Sigmoid colon (tissue), 7 donors: Measurements from ENCODE around the gene SLC34A3. TPM values are rescaled to one million over a fixed set of nuclear protein-coding genes. Genes with fewer than 3 reads are reported as not detected.

ENCODE experiments used
- DNase-seq: peaks from one replicate; pipeline ENCODE4 v3.0.0-alpha.2; 2019
- H3K27ac ChIP-seq, 4 donors: fragments of 200-600 bp; sonication (generic); one replicate each; pipeline ENCODE4 v1.5.1; 2016 to 2019; ENCODE audit warnings: mild to moderate bottlenecking in 1 of 4
- H3K27me3 ChIP-seq, 3 donors: fragments of 200-600 bp; sonication (generic); one replicate each; pipeline ENCODE4 v1.5.1; 2019; ENCODE audit warnings: mild to moderate bottlenecking in 1 of 3
- H3K36me3 ChIP-seq, 4 donors: fragments of 200-600 bp; sonication (generic); one replicate each; pipeline ENCODE4 v1.5.1; 2016 to 2019
- H3K4me1 ChIP-seq, 4 donors: fragments of 200-600 bp; sonication (generic); one replicate each; pipeline ENCODE4 v1.5.1; 2017 to 2019
- H3K4me3 ChIP-seq, 4 donors: fragments of 200-600 bp; sonication (generic); one replicate each; pipeline ENCODE4 v1.5.1; 2017 to 2019; ENCODE audit warnings: mild to moderate bottlenecking in 2 of 4, moderate library complexity in 1 of 4
- H3K9me3 ChIP-seq, 4 donors: fragments of 200-600 bp in 3 of 4; sonication (generic) in 3 of 4; one replicate each; pipeline versions ENCODE4 v1.5.1 to v1.6.1; 2013 to 2019
- EP300 ChIP-seq, 4 donors: sonication (generic); formaldehyde crosslinking; IDR thresholded peaks; one replicate each; pipeline ENCODE4 v1.6.1; 2017; ENCODE audit warnings: antibody characterized with exemption in 4 of 4
- POLR2A ChIP-seq, 2 donors: fragments of 450-650 bp; IDR thresholded peaks; one replicate each; pipeline ENCODE4 v1.6.1; 2016; ENCODE audit warnings: antibody characterized with exemption in 2 of 2, mild to moderate bottlenecking in 2 of 2, moderate library complexity in 2 of 2
- POLR2AphosphoS5 ChIP-seq, 4 donors: sonication (generic); formaldehyde crosslinking; IDR thresholded peaks; one replicate each; pipeline ENCODE4 v1.6.1; 2017; ENCODE audit warnings: antibody characterized with exemption in 4 of 4
- WGBS, 2 donors: extraction: QIAGEN DNeasy Blood & Tissue Kit; methylation state at CpG; one replicate each; pipeline ENCODE4 v1.1.7; 2013; 5-methylcytosine and 5-hydroxymethylcytosine counted together
- intact Hi-C: fragments of 100-400 bp; cut with DNase I; formaldehyde crosslinking; loops from one replicate; pipeline ENCODE4 v1.15.1; 2023
- polyA plus RNA-seq, 3 donors: library from polyadenylated mRNA; stranded (reverse); fragments of 200-250 nt; gene quantifications; one replicate each; pipeline ENCODE4 v1.2.3, GENCODE V29; 2013
- total RNA-seq, 4 donors: library from RNA; depleted of rRNA; stranded (reverse); fragments of >200 nt; gene quantifications; one replicate each; pipeline ENCODE4 v1.1.0, GENCODE V29; 2016
- TF ChIP-seq, protein P1 (sequence below), 4 experiments: fragments of 450-650 bp in 3 of 4; fragments of 200-600 bp in 1 of 4; IDR thresholded peaks; one replicate each; pipeline ENCODE4 v1.5.1; 2016 to 2019; ENCODE audit warnings: antibody characterized with exemption in 4 of 4, mild to moderate bottlenecking in 3 of 4, moderate library complexity in 2 of 4
- donor health status: healthy with polysubstance abuse.
- donor health status: Bipolar disorder and iron deficiency.
- donor health status: healthy.

SLC34A3 gene
- total and polyA plus RNA-seq, 7 donors: not detected

DNA sequence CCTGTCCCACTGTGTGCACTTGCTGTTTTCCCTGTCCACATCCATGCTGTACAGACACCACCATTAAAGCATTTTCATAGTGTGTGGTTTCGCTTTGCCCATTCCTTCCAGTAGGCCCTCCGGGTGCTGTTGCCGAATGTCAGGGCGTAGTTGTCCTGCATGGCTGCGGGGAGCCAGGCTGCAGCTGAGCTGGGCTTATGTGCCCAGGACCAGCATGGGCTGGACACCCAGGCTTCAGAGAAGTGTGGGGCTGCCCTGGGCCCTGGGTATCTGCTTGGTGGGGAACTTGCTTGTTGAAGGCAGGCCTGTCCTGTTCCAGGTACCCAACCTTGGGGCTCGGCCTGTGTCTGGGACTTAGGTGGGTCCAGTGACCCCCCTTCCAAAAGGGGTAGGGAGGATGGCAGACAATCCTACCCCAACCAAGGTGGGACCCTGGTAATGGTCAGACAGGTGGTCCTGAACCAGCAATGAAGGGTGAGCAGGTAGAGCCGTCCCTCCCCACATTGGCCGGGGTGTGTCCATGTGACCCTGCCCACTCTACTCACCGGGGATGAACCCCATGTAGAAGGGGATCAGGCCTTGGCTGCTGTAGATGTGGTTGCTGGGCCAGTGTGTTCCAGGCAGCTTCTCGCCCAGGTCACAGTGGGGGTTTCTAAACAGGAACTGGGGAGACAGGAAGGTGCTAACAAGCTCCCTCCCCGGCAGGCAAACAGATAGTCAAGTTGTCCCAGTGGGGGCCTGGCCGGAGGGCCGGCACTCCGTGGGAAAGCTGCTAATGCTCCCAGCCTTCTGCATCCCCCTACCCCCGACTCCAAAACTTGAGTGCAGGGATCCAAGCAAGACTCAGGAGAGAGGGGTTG lies 13.2 kb downstream of the SLC34A3 start:
- TF ChIP-seq EP300 (IDR thresholded peaks at IDR 0.05): no peak
- TF ChIP-seq POLR2A (IDR thresholded peaks at IDR 0.05): no peak
- no peak for TF ChIP-seq POLR2AphosphoS5 (IDR thresholded peaks at IDR 0.05)
- TF ChIP-seq, protein P1, sequence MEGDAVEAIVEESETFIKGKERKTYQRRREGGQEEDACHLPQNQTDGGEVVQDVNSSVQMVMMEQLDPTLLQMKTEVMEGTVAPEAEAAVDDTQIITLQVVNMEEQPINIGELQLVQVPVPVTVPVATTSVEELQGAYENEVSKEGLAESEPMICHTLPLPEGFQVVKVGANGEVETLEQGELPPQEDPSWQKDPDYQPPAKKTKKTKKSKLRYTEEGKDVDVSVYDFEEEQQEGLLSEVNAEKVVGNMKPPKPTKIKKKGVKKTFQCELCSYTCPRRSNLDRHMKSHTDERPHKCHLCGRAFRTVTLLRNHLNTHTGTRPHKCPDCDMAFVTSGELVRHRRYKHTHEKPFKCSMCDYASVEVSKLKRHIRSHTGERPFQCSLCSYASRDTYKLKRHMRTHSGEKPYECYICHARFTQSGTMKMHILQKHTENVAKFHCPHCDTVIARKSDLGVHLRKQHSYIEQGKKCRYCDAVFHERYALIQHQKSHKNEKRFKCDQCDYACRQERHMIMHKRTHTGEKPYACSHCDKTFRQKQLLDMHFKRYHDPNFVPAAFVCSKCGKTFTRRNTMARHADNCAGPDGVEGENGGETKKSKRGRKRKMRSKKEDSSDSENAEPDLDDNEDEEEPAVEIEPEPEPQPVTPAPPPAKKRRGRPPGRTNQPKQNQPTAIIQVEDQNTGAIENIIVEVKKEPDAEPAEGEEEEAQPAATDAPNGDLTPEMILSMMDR (IDR thresholded peaks at IDR 0.05): no peak

DNA sequence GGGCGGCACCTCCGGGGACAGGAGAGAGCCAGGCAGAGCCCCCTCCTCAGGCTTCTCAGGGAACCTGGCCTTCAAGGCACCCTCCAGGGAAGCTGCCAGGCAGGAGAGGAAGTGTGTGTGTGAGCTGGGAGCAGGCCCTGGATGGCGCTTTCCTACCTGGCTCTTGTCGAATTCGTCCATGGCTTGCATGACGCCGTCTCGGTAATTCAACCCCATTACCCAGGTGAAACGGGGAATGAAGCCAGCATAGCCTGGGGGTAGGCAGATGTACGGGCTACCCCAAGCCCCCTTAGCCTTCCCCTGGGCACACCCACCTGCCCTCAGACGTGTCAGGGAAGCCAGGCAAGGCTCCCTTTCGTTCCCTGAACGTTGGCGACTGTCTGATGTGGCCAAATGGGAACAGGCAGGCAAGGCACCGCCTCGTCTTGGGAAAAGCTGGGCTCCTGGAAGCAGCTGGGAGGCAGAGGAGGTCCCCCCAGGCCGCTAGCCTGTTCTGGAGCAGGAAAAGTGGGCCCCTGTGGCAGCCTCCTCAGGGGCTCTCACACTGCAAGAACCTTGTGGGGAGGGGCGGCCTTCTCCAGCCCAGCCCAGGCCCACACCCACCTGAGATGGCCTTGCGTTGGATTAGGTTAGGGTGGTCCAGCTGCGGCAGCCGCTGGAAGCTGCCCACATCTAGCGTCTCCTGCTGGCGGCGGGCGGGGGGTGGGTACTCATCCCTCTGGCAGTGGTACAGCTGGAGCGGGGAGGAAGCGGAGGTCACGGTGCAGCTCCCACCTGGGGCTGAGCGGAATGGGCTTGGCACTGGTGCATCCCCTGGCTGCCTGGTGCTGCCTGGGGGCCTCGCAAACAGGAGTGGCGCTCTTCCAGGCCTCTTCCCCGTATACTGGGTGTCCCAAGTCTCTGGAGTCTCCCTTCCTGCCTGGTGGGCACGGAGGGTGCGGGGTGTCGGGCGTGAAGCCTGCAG lies 14.1 kb downstream of the SLC34A3 start:
- Histone ChIP-seq H3K27ac (no peak overlapping the region), H3K27me3 (no peaks in the 10 kb centered on the region), H3K36me3 (peaks cover 4 to 19% (median 15%) of the 10 kb centered on the region in 4 donors), H3K4me3 (no peak overlapping the region), H3K9me3 (no peaks in the 10 kb centered on the region), H3K4me1 (peaks cover 2 to 38% (median 24%) of the 10 kb centered on the region in 4 donors)
- DNase-seq: no peak
- TF ChIP-seq POLR2AphosphoS5 (IDR thresholded peaks at IDR 0.05) (no peak), EP300 (IDR thresholded peaks at IDR 0.05) (no peak), POLR2A (IDR thresholded peaks at IDR 0.05) (no peak)
- TF ChIP-seq, protein P1 (IDR thresholded peaks at IDR 0.05): no peak
- intact Hi-C loops: no loop called here
- WGBS, 2 donors: 81% methylated on average over 36 of the region's 36 CpGs

More for the DNA sequence above, 13.2 kb downstream of the SLC34A3 start:
- Histone ChIP-seq H3K27me3 (no peaks in the 10 kb centered on the region), H3K36me3 (peaks cover 4 to 19% (median 15%) of the 10 kb centered on the region in 4 donors), H3K4me3 (no peak overlapping the region), H3K9me3 (no peaks in the 10 kb centered on the region), H3K27ac (no peak overlapping the region), H3K4me1 (peaks cover 2 to 47% (median 33%) of the 10 kb centered on the region in 4 donors)
- intact Hi-C loops: no loop called here
- 56 to 72% methylated on average over 15 of the region's 15 CpGs for WGBS, 2 donors
- no peak for DNase-seq

DNA sequence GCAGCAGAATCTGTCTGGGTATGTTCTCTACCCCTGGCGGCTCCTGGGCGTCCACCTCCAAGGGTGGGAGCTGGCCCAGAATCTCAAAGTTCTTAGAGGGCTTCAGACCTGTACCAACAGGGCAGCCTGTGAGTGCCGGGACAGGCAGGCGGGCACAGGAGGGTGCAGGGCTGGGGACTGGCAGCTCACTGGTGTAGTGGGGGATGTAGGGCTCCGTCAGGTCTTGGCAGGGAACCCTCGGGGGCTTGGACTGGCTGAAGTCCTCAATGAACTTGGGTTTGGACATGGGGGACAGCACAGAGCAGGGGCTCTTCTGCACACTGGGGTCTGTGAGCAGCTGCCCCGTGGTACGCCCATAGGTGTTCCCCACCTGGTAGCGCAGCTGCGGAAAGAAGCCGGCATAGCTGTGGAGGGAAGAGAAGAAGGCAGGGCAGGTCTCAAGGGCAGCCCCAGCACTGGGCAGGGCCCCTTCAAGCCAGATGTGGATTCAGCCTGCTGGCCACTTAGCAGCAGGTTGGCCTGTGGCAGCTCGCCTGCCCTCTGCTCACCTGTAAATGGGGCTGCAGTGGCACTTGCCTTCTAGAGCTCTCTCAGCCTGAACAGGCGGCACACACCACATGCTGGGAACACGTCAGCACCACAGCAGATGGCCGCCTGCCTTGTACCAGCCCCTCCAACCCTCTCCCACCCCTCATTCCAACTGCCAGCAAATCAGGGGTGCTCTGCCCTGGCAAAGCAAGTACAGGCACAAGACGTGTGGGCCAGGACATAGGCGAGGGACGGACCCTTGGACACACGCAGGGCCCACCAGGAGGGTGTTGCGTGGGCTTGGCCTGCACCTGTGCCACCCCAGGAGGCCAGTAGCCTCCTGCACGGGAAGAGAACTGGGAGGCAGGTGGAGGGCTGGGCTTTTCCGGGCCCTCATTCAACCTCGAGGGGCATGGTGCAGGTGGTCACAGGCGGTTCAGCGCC lies 15.0 kb downstream of the SLC34A3 start:
- Histone ChIP-seq H3K36me3 (peaks cover 4 to 19% (median 15%) of the 10 kb centered on the region in 4 donors), H3K27me3 (no peaks in the 10 kb centered on the region), H3K4me3 (no peak overlapping the region), H3K9me3 (no peaks in the 10 kb centered on the region), H3K4me1 (peaks cover 2 to 30% (median 20%) of the 10 kb centered on the region in 4 donors), H3K27ac (no peak overlapping the region)
- no peak for DNase-seq
- intact Hi-C loops: no loop called here
- TF ChIP-seq POLR2AphosphoS5 (IDR thresholded peaks at IDR 0.05) (no peak), EP300 (IDR thresholded peaks at IDR 0.05) (no peak), POLR2A (IDR thresholded peaks at IDR 0.05) (no peak)
- TF ChIP-seq, protein P1 (IDR thresholded peaks at IDR 0.05): no peak
- WGBS, 2 donors: 91 to 93% methylated on average over 25 of the region's 25 CpGs
